WTC11 (cell line): Measurements from ENCODE around the gene PROSER3. TPM values are rescaled to one million over a fixed set of nuclear protein-coding genes. Genes with fewer than 3 reads are reported as not detected.

Source experiments
- ATAC-seq: fragments of 200-7000 bp; cut with Tn5 transposase; 2 replicates; pipeline ENCODE4 v1.10.0; 2021; ENCODE audit warnings: mild to moderate bottlenecking, moderate library complexity
- CTCF ChIA-PET: fragments of 300-600 bp; sonication (Branson Sonifier 250); formaldehyde crosslinking; loops from one replicate; lab custom pipeline; 2021; ENCODE audit warnings: antibody characterized with exemption; lab: Charles Lee
- POLR2A ChIA-PET: fragments of 350-600 bp; sonication (Branson Sonifier 250); formaldehyde crosslinking; loops from one replicate; lab custom pipeline; 2021; ENCODE audit warnings: antibody characterized with exemption; lab: Charles Lee
- DNase-seq: peaks from one replicate; pipeline ENCODE4 v3.0.0; 2021; ENCODE audit warnings: low spot score
- H3K27ac Mint-ChIP-seq: 2 replicates; pipeline ENCODE4 v1.8.0; 2021; ENCODE audit warnings: mixed read lengths
- H3K27me3 Mint-ChIP-seq: 2 replicates; pipeline ENCODE4 v1.8.0; 2021; ENCODE audit warnings: low read depth, mild to moderate bottlenecking, moderate library complexity, mixed read lengths
- H3K36me3 Mint-ChIP-seq: 2 replicates; pipeline ENCODE4 v1.8.0; 2021; ENCODE audit warnings: mixed read lengths
- H3K4me1 Mint-ChIP-seq: 2 replicates; pipeline ENCODE4 v1.8.0; 2022; ENCODE audit warnings: mixed read lengths
- H3K4me3 Mint-ChIP-seq: 2 replicates; pipeline ENCODE4 v1.8.0; 2021; ENCODE audit warnings: mild to moderate bottlenecking, moderate library complexity, mixed read lengths
- H3K9me3 Mint-ChIP-seq: 2 replicates; pipeline ENCODE4 v1.8.0; 2021; ENCODE audit warnings: mixed read lengths
- CBFB ChIP-seq: sonication (generic); formaldehyde crosslinking; IDR thresholded peaks from 2 replicates; pipeline ENCODE4 v1.8.1; 2022; ENCODE audit warnings: mild to moderate bottlenecking, low read depth, missing genetic modification reagents
- CREB1 ChIP-seq: sonication (generic); formaldehyde crosslinking; IDR thresholded peaks from 2 replicates; pipeline ENCODE4 v1.8.0; 2023; ENCODE audit warnings: mild to moderate bottlenecking, missing genetic modification reagents
- CREM ChIP-seq: sonication (generic); formaldehyde crosslinking; IDR thresholded peaks from 2 replicates; pipeline ENCODE4 v1.8.1; 2022; ENCODE audit warnings: mild to moderate bottlenecking, missing genetic modification reagents, moderate library complexity
- ELF4 ChIP-seq: sonication (generic); formaldehyde crosslinking; IDR thresholded peaks from 2 replicates; pipeline ENCODE4 v1.8.1; 2022; ENCODE audit warnings: low read depth, mild to moderate bottlenecking, moderate library complexity, missing genetic modification reagents
- EMX1 ChIP-seq: fragments of 250-450 bp; sonication (Bioruptor Pico); IDR thresholded peaks from 2 replicates; pipeline ENCODE4 v1.8.0; 2021; ENCODE audit warnings: mild to moderate bottlenecking
- ESRRA ChIP-seq: sonication (generic); formaldehyde crosslinking; IDR thresholded peaks from 2 replicates; pipeline ENCODE4 v1.8.1; 2022; ENCODE audit warnings: mild to moderate bottlenecking, missing genetic modification reagents, borderline replicate concordance
- HMGA2 ChIP-seq: fragments of 250-450 bp; sonication (Bioruptor Pico); IDR thresholded peaks from 2 replicates; pipeline ENCODE4 v1.4.0; 2021; ENCODE audit warnings: mild to moderate bottlenecking, moderate library complexity
- JAZF1 ChIP-seq: fragments of 250-450 bp; sonication (Bioruptor Pico); IDR thresholded peaks from 2 replicates; pipeline ENCODE4 v1.9.0; 2021; ENCODE audit warnings: moderate library complexity, mild to moderate bottlenecking, inconsistent platforms
- JUN ChIP-seq: sonication (generic); formaldehyde crosslinking; IDR thresholded peaks from 2 replicates; pipeline ENCODE4 v1.8.0; 2023; ENCODE audit warnings: mild to moderate bottlenecking, missing genetic modification reagents
- MLX ChIP-seq: sonication (generic); formaldehyde crosslinking; IDR thresholded peaks from 2 replicates; pipeline ENCODE4 v1.8.1; 2023; ENCODE audit warnings: mild to moderate bottlenecking, missing genetic modification reagents, moderate library complexity
- NR2C2 ChIP-seq: sonication (generic); formaldehyde crosslinking; IDR thresholded peaks from 2 replicates; pipeline ENCODE4 v1.8.0; 2022; ENCODE audit warnings: mild to moderate bottlenecking, missing genetic modification reagents
- PRRX2 ChIP-seq: fragments of 250-450 bp; sonication (Bioruptor Pico); IDR thresholded peaks from 2 replicates; pipeline ENCODE4 v1.8.0; 2021; ENCODE audit warnings: mild to moderate bottlenecking
- RELA ChIP-seq: sonication (generic); formaldehyde crosslinking; IDR thresholded peaks from 2 replicates; pipeline ENCODE4 v1.8.1; 2022; ENCODE audit warnings: missing genetic modification reagents, mild to moderate bottlenecking, borderline replicate concordance
- SMAD4 ChIP-seq: sonication (generic); formaldehyde crosslinking; IDR thresholded peaks from 2 replicates; pipeline ENCODE4 v1.8.0; 2022; ENCODE audit warnings: mild to moderate bottlenecking, missing genetic modification reagents
- TEAD1 ChIP-seq: sonication (generic); formaldehyde crosslinking; IDR thresholded peaks from 2 replicates; pipeline ENCODE4 v1.8.0; 2022; ENCODE audit warnings: mild to moderate bottlenecking, missing genetic modification reagents
- ZNF121 ChIP-seq: sonication (generic); formaldehyde crosslinking; IDR thresholded peaks from 2 replicates; pipeline ENCODE4 v1.8.0; 2023; ENCODE audit warnings: missing genetic modification reagents
- ZNF416 ChIP-seq: fragments of 250-450 bp; sonication (Bioruptor Pico); IDR thresholded peaks from 2 replicates; pipeline ENCODE4 v1.9.0; 2021; ENCODE audit warnings: mild to moderate bottlenecking, inconsistent platforms
- ZNF423 ChIP-seq: fragments of 250-450 bp; sonication (Bioruptor Pico); IDR thresholded peaks from 2 replicates; pipeline ENCODE4 v2.1.2; 2022; ENCODE audit warnings: mild to moderate bottlenecking, moderate library complexity
- ZNF532 ChIP-seq: fragments of 250-450 bp; sonication (Bioruptor Pico); IDR thresholded peaks from 2 replicates; pipeline ENCODE4 v1.9.0; 2021; ENCODE audit warnings: mild to moderate bottlenecking, borderline replicate concordance
- total RNA-seq: library from RNA; stranded (reverse); gene quantifications from 3 replicates; pipeline ENCODE4 v1.2.3, GENCODE V29; 2021
- TF ChIP-seq, protein P1 (sequence below): sonication (generic); formaldehyde crosslinking; IDR thresholded peaks from 2 replicates; pipeline ENCODE4 v1.8.0; 2023; ENCODE audit warnings: missing genetic modification reagents
- TF ChIP-seq, protein P2 (sequence below): sonication (generic); formaldehyde crosslinking; IDR thresholded peaks from 2 replicates; pipeline ENCODE4 v1.8.1; 2023; ENCODE audit warnings: mild to moderate bottlenecking, missing genetic modification reagents, borderline replicate concordance
- TF ChIP-seq, protein P3 (sequence below): fragments of 250-450 bp; sonication (Bioruptor Pico); IDR thresholded peaks from 2 replicates; pipeline ENCODE4 v1.9.0; 2021; ENCODE audit warnings: mild to moderate bottlenecking
- TF ChIP-seq, protein P4 (sequence below): fragments of 250-450 bp; sonication (Bioruptor Pico); conservative IDR thresholded peaks from 2 replicates; pipeline ENCODE4 v1.9.0; 2021; ENCODE audit warnings: mild to moderate bottlenecking

PROSER3 gene
- total RNA-seq, 1 experiment from 2014 or later, result 32.9 TPM

DNA sequence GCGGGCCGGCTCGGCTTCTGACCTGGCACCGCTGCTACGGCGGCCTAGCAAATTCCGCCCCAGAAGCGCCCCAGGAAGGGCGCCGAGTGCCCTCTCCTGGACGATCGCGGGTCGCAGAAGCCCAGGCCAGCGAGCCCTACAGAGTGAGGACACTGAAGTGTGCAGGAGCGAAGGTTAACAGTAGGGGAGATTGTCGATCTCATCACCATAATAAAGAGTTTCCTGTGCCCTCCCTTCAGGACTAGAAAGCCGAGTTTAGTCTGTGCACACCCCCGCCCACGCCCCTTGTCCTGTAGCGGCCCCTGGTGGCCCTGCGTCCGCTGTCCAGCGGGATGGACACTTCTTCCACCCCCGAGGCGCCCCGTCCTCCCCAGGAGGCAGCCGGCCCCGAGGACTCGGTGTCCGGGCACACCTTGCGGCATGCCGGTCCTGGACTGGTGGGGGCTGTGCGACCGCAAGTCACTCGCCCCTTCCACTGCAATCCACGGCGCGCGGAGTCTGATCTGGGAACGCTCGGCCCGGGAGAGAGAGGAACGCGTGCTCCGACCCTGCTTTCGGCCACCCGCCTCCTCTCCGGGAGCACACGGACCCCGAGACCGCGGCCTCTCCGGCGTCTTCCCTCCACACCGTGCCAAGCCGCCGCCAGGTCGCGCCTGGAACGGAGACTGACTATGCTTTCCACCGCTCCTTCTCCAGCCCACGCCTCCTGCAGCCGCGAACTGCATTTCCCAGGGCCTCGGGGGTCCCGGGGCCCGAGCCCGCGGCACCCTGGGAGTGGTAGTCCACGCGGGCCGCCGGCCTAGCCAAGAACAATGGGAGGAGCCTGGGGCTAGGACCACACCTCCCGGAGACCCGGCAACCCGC is 40.9 kb upstream of the PROSER3 start:
- peaks cover 3% of the 10 kb centered on the region for H3K36me3 Mint-ChIP-seq
- ChIA-PET CTCF (interaction anchor here (2.7 kb wide), 1 partner anchor 67 kb away, joined by 8 read pairs; no protein-coding TSS in a partner anchor), POLR2A (interaction anchor here (1.4 kb wide), 1 partner anchor 28 kb away, joined by 3 read pairs; the partner anchor contains the start of genes PSENEN and U2AF1L4)
- no peaks in the 10 kb centered on the region for H3K27me3 Mint-ChIP-seq
- peak overlapping the region; percentile 97 for H3K27ac Mint-ChIP-seq
- no peaks in the 10 kb centered on the region for H3K9me3 Mint-ChIP-seq
- peak; percentile 93 for DNase-seq
- peaks cover 40% of the 10 kb centered on the region for H3K4me1 Mint-ChIP-seq
- peak; percentile 78 for ATAC-seq
- peak overlapping the region; percentile 83 for H3K4me3 Mint-ChIP-seq
- TF ChIP-seq TEAD1 (CRISPR knock-in tag) (no peak; the same call in 1 of the 2 replicates), EMX1 (no peak), NR2C2 (CRISPR knock-in tag) (no peak), RELA (CRISPR knock-in tag) (no peak), CBFB (CRISPR knock-in tag) (no peak; the same call in 1 of the 2 replicates), ZNF121 (no peak), HMGA2 (CRISPR knock-in tag) (peak; percentile 28; the same call in 1 of the 2 replicates), CREM (CRISPR knock-in tag) (peak; percentile 69), ELF4 (CRISPR knock-in tag) (no peak), JAZF1 (CRISPR knock-in tag) (no peak), CREB1 (CRISPR knock-in tag) (0 out of 2 replicates have a peak, but pooled peaks have one; percentile 14), JUN (CRISPR knock-in tag) (no peak), MLX (CRISPR knock-in tag) (no peak), ESRRA (CRISPR knock-in tag) (peak; percentile 73; the same call in 1 of the 2 replicates), PRRX2 (CRISPR knock-in tag) (no peak), ZNF532 (CRISPR knock-in tag) (no peak), ZNF416 (CRISPR knock-in tag) (no peak), ZNF423 (CRISPR knock-in tag) (no peak), SMAD4 (CRISPR knock-in tag) (no peak)
- TF ChIP-seq, protein P1, sequence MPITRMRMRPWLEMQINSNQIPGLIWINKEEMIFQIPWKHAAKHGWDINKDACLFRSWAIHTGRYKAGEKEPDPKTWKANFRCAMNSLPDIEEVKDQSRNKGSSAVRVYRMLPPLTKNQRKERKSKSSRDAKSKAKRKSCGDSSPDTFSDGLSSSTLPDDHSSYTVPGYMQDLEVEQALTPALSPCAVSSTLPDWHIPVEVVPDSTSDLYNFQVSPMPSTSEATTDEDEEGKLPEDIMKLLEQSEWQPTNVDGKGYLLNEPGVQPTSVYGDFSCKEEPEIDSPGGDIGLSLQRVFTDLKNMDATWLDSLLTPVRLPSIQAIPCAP, result no peak
- TF ChIP-seq, protein P2, sequence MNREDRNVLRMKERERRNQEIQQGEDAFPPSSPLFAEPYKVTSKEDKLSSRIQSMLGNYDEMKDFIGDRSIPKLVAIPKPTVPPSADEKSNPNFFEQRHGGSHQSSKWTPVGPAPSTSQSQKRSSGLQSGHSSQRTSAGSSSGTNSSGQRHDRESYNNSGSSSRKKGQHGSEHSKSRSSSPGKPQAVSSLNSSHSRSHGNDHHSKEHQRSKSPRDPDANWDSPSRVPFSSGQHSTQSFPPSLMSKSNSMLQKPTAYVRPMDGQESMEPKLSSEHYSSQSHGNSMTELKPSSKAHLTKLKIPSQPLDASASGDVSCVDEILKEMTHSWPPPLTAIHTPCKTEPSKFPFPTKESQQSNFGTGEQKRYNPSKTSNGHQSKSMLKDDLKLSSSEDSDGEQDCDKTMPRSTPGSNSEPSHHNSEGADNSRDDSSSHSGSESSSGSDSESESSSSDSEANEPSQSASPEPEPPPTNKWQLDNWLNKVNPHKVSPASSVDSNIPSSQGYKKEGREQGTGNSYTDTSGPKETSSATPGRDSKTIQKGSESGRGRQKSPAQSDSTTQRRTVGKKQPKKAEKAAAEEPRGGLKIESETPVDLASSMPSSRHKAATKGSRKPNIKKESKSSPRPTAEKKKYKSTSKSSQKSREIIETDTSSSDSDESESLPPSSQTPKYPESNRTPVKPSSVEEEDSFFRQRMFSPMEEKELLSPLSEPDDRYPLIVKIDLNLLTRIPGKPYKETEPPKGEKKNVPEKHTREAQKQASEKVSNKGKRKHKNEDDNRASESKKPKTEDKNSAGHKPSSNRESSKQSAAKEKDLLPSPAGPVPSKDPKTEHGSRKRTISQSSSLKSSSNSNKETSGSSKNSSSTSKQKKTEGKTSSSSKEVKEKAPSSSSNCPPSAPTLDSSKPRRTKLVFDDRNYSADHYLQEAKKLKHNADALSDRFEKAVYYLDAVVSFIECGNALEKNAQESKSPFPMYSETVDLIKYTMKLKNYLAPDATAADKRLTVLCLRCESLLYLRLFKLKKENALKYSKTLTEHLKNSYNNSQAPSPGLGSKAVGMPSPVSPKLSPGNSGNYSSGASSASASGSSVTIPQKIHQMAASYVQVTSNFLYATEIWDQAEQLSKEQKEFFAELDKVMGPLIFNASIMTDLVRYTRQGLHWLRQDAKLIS (CRISPR knock-in tag), result 0 out of 2 replicates have a peak, but pooled peaks have one; percentile 77
- TF ChIP-seq, protein P3, sequence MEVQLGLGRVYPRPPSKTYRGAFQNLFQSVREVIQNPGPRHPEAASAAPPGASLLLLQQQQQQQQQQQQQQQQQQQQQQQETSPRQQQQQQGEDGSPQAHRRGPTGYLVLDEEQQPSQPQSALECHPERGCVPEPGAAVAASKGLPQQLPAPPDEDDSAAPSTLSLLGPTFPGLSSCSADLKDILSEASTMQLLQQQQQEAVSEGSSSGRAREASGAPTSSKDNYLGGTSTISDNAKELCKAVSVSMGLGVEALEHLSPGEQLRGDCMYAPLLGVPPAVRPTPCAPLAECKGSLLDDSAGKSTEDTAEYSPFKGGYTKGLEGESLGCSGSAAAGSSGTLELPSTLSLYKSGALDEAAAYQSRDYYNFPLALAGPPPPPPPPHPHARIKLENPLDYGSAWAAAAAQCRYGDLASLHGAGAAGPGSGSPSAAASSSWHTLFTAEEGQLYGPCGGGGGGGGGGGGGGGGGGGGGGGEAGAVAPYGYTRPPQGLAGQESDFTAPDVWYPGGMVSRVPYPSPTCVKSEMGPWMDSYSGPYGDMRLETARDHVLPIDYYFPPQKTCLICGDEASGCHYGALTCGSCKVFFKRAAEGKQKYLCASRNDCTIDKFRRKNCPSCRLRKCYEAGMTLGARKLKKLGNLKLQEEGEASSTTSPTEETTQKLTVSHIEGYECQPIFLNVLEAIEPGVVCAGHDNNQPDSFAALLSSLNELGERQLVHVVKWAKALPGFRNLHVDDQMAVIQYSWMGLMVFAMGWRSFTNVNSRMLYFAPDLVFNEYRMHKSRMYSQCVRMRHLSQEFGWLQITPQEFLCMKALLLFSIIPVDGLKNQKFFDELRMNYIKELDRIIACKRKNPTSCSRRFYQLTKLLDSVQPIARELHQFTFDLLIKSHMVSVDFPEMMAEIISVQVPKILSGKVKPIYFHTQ (CRISPR knock-in tag), result no peak
- TF ChIP-seq, protein P4, sequence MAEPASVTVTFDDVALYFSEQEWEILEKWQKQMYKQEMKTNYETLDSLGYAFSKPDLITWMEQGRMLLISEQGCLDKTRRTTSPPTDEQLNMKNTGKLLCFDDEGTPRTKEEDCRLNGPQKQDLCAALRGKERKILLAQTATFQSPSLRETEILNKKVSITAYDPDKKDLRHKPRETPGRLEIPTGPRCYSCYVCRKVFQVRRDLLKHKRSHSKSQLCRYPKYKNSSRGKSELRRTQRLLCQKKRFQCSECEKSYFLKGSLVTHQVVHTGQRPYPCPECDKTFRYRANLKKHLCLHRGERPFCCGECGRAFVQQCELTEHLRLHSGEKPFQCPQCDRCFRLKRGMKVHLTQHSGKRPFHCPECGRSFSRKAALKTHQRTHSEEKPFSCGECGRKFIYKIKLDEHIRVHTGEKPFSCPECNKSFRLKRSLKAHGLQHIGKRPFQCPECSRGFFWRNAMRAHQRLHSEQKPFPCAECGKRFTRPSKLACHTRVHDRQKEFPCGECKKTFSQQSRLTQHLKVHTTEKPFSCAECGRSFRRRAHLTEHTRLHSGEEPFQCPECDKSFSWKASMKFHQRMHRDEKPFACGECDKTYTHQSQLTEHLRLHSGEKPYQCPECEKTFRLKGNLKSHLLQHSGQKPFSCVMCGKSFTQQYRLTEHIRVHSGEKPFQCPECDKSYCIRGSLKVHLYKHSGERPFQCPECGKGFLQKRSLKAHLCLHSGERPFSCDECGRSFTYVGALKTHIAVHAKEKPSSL (CRISPR knock-in tag), result no peak
